Liver (tissue), 9 donors: ENCODE measurements around the gene TEX261. TPM values are rescaled to one million over a fixed set of nuclear protein-coding genes. Genes with fewer than 3 reads are reported as not detected.

Experiments
- DNase-seq: peaks from one replicate; pipeline ENCODE4 v3.0.0-alpha.2; 2017; ENCODE audit warnings: low spot score
- H3K27ac ChIP-seq, 2 donors: one replicate each; pipeline ENCODE4 v1.7.0; 2013; ENCODE audit warnings: inconsistent platforms in 2 of 2, low read length in 2 of 2, control low read depth in 1 of 2, low read depth in 1 of 2, mild to moderate bottlenecking in 1 of 2
- H3K27me3 ChIP-seq, 4 donors: one replicate each; pipeline versions ENCODE4 v1.6.1 to v1.7.0; 2013; ENCODE audit warnings: low read length in 3 of 4, inconsistent platforms in 1 of 4, mild to moderate bottlenecking in 1 of 4, moderate library complexity in 1 of 4; ENCODE audit not compliant: control insufficient read depth in 4 of 4, insufficient read depth in 4 of 4
- H3K36me3 ChIP-seq, 4 donors: one replicate each; pipeline versions ENCODE4 v1.6.1 to v1.7.0; 2013; ENCODE audit warnings: low read length in 3 of 4, mild to moderate bottlenecking in 3 of 4, low read depth in 1 of 4, moderate library complexity in 1 of 4; ENCODE audit not compliant: control insufficient read depth in 4 of 4, insufficient read depth in 3 of 4
- H3K4me1 ChIP-seq, 4 donors: one replicate each; pipeline versions ENCODE4 v1.6.1 to v1.7.0; 2013; ENCODE audit warnings: low read length in 3 of 4, mild to moderate bottlenecking in 3 of 4, moderate library complexity in 1 of 4; ENCODE audit not compliant: control insufficient read depth in 4 of 4, insufficient read depth in 4 of 4
- H3K4me3 ChIP-seq, 3 donors: one replicate each; pipeline versions ENCODE4 v1.6.1 to v1.7.0; 2013; ENCODE audit warnings: low read length in 3 of 3, control low read depth in 1 of 3, low read depth in 1 of 3, mild to moderate bottlenecking in 1 of 3
- H3K9ac ChIP-seq, 2 donors: one replicate each; pipeline ENCODE4 v1.7.0; 2013; ENCODE audit warnings: low read length in 2 of 2, mild to moderate bottlenecking in 2 of 2, moderate library complexity in 2 of 2, control low read depth in 1 of 2, low read depth in 1 of 2
- H3K9me3 ChIP-seq, 4 donors: one replicate each; pipeline versions ENCODE4 v1.6.1 to v1.7.0; 2013; ENCODE audit warnings: low read length in 3 of 4; ENCODE audit not compliant: control insufficient read depth in 4 of 4
- ATF3 ChIP-seq: IDR thresholded peaks from 2 replicates; pipeline ENCODE4 v1.6.1; 2016; ENCODE audit warnings: antibody characterized with exemption
- CTCF ChIP-seq: fragments of 150-350 bp; IDR thresholded peaks from 2 replicates; pipeline ENCODE4 v1.5.1; 2017; ENCODE audit warnings: improper control_type of control experiment, low read depth, low read length; ENCODE audit not compliant: missing input control
- EGR1 ChIP-seq, 2 donors: IDR thresholded peaks; 2 replicates each; pipeline ENCODE4 v1.6.1; 2016 to 2018; ENCODE audit warnings: antibody characterized with exemption in 2 of 2, low read depth in 2 of 2
- FOXA1 ChIP-seq: IDR thresholded peaks from 2 replicates; pipeline ENCODE4 v1.6.1; 2016; ENCODE audit warnings: antibody characterized with exemption
- GABPA ChIP-seq, 2 donors: IDR thresholded peaks in 1 of 2; conservative IDR thresholded peaks in 1 of 2; 2 replicates each; pipeline ENCODE4 v1.6.1; 2016; ENCODE audit warnings: antibody characterized with exemption in 2 of 2, mild to moderate bottlenecking in 1 of 2, moderate library complexity in 1 of 2
- HNF4A ChIP-seq, 2 donors: conservative IDR thresholded peaks; 2 replicates each; pipeline ENCODE4 v1.6.1; 2016; ENCODE audit warnings: antibody characterized with exemption in 2 of 2, mild to moderate bottlenecking in 2 of 2
- HNF4G ChIP-seq: IDR thresholded peaks from 2 replicates; pipeline ENCODE4 v1.6.1; 2016; ENCODE audit warnings: antibody characterized with exemption
- JUND ChIP-seq, 2 donors: IDR thresholded peaks; 2 replicates each; pipeline ENCODE4 v1.6.1; 2016; ENCODE audit warnings: antibody characterized with exemption in 2 of 2
- MAX ChIP-seq: IDR thresholded peaks from 2 replicates; pipeline ENCODE4 v1.6.1; 2016; ENCODE audit warnings: antibody characterized with exemption
- NR2F2 ChIP-seq: IDR thresholded peaks from 2 replicates; pipeline ENCODE4 v1.6.1; 2016; ENCODE audit warnings: antibody characterized with exemption
- RAD21 ChIP-seq, 2 donors: IDR thresholded peaks; 2 replicates each; pipeline ENCODE4 v1.6.1; 2016; ENCODE audit warnings: antibody characterized with exemption in 2 of 2, mild to moderate bottlenecking in 2 of 2
- REST ChIP-seq: IDR thresholded peaks from 2 replicates; pipeline ENCODE4 v1.6.1; 2016; ENCODE audit warnings: antibody characterized with exemption, mild to moderate bottlenecking
- SP1 ChIP-seq: IDR thresholded peaks from 2 replicates; pipeline ENCODE4 v1.6.1; 2018; ENCODE audit warnings: antibody characterized with exemption, mild to moderate bottlenecking
- YY1 ChIP-seq: IDR thresholded peaks from 2 replicates; pipeline ENCODE4 v1.6.1; 2016; ENCODE audit warnings: antibody characterized with exemption, mild to moderate bottlenecking
- ZBTB33 ChIP-seq: IDR thresholded peaks from 2 replicates; pipeline ENCODE4 v1.6.1; 2016; ENCODE audit warnings: antibody characterized with exemption
- WGBS: extraction: QIAGEN DNeasy Blood & Tissue Kit; methylation state at CpG from one replicate; pipeline ENCODE4 v1.1.7; 2013; 5-methylcytosine and 5-hydroxymethylcytosine counted together
- polyA plus RNA-seq, 2 donors: library from polyadenylated mRNA; stranded (reverse) in 1 of 2; unstranded in 1 of 2; fragments of 200-250 nt in 1 of 2; fragments of >200 nt in 1 of 2; fragmentation: Nextera tagmentation in 1 of 2; extraction: Ambion mirVana in 1 of 2; gene quantifications; one replicate each; pipeline versions ENCODE4 v1.2.1 to v1.2.3, GENCODE V29; 2013 to 2015
- total RNA-seq, 2 donors: library from RNA; depleted of rRNA; stranded (reverse); fragments of >200 nt; gene quantifications; one replicate each; pipeline ENCODE4 v1.2.3, GENCODE V29; 2014
- donor health status: healthy.
- donor health status: healthy.
- donor health status: healthy.
- donor health status: healthy.
- donor health status: healthy.

Gene TEX261
- total and polyA plus RNA-seq, 4 donors = 14.2 to 54.8 (median 24.4) TPM

- peak; percentile 47 for DNase-seq
- Histone ChIP-seq H3K9me3 (no peaks in the 10 kb centered on the region), H3K4me3 (peak overlapping the region; percentile 84 to 92 (median 85)), H3K4me1 (peaks cover 1 to 25% (median 16%) of the 10 kb centered on the region in 4 donors), H3K9ac (peak overlapping the region; percentile 73 to 92), H3K27me3 (no peaks in the 10 kb centered on the region), H3K27ac (peak overlapping the region; percentile 63 to 74), H3K36me3 (peaks cover 0 to 20% (median 16%) of the 10 kb centered on the region in 4 donors)
- under 1% methylated on average over 49 of the region's 49 CpGs for WGBS
- TF ChIP-seq NR2F2 = no peak
- TF ChIP-seq HNF4A (conservative IDR thresholded peaks at IDR 0.05) = peak in 1 of 2 donors; percentile 26
- TF ChIP-seq YY1 = no peak
- no peak for TF ChIP-seq RAD21 (IDR thresholded peaks at IDR 0.05)
- TF ChIP-seq FOXA1 = no peak
- TF ChIP-seq REST = no peak
- no peak for TF ChIP-seq ZBTB33
- TF ChIP-seq ATF3 = no peak
- TF ChIP-seq CTCF = no peak
- no peak for TF ChIP-seq MAX
- peak in 1 of 2 donors; percentile 38 for TF ChIP-seq EGR1 (IDR thresholded peaks at IDR 0.05; ENCODE audit: low read depth in 2 of 2)
- no peak for TF ChIP-seq HNF4G
- no peak for TF ChIP-seq SP1
- TF ChIP-seq JUND (IDR thresholded peaks at IDR 0.05) = no peak
- no peak for TF ChIP-seq GABPA (IDR thresholded peaks at IDR 0.05 in 1 of 2, conservative IDR thresholded peaks at IDR 0.05 in 1 of 2)
Measured at GRCh38 chr2:70994009-70994698, 519 bp downstream of the TEX261 start.
